ENCODE results near the gene TAF3.

The TAF3 gene

GRCh38 chr10:7967035-7967434 is 148.7 kb downstream of the TAF3 start:
- TF ChIP-seq CTCF (conservative IDR thresholded peaks at IDR 0.05; ENCODE audit: low read depth) = no peak
- no peak for DNase-seq (ENCODE audit: low spot score)
- ChIA-PET CTCF (no interaction called here), POLR2A (ENCODE audit: low non-redundant PET) (no interaction called here)
- H3K27ac ChIP-seq = no peak overlapping the region

- no peak overlapping the region for H3K27ac ChIP-seq
- no peak for DNase-seq (ENCODE audit: low spot score)
- POLR2A ChIA-PET (ENCODE audit: low non-redundant PET) = no interaction called here
- TF ChIP-seq CTCF (conservative IDR thresholded peaks at IDR 0.05; ENCODE audit: low read depth) = no peak
- CTCF ChIA-PET = no interaction called here
Observed at GRCh38 chr10:7968510-7969112, 150.3 kb downstream of the TAF3 start.

- ChIA-PET POLR2A (ENCODE audit: low non-redundant PET) (no interaction called here), CTCF (no interaction called here)
- no peak for TF ChIP-seq CTCF (conservative IDR thresholded peaks at IDR 0.05; ENCODE audit: low read depth)
- DNase-seq (ENCODE audit: low spot score) = no peak
- no peak overlapping the region for H3K27ac ChIP-seq
Observed at GRCh38 chr10:7969623-7970022, 151.3 kb downstream of the TAF3 start.

- H3K27ac ChIP-seq = no peak overlapping the region
- no peak for TF ChIP-seq CTCF (conservative IDR thresholded peaks at IDR 0.05; ENCODE audit: low read depth)
- no peak for DNase-seq (ENCODE audit: low spot score)
- ChIA-PET CTCF (no interaction called here), POLR2A (ENCODE audit: low non-redundant PET) (no interaction called here)
Observed at GRCh38 chr10:7971949-7972348, 153.6 kb downstream of the TAF3 start.

GRCh38 chr10:7972367-7972766 is 154.1 kb downstream of the TAF3 start:
- ChIA-PET CTCF (no interaction called here), POLR2A (ENCODE audit: low non-redundant PET) (no interaction called here)
- H3K27ac ChIP-seq = no peak overlapping the region
- TF ChIP-seq CTCF (conservative IDR thresholded peaks at IDR 0.05; ENCODE audit: low read depth) = no peak
- no peak for DNase-seq (ENCODE audit: low spot score)

GRCh38 chr10:7980196-7980595 is 161.9 kb downstream of the TAF3 start:
- ChIA-PET POLR2A (ENCODE audit: low non-redundant PET) (no interaction called here), CTCF (no interaction called here)
- H3K27ac ChIP-seq = no peak overlapping the region
- no peak for DNase-seq (ENCODE audit: low spot score)
- TF ChIP-seq CTCF (conservative IDR thresholded peaks at IDR 0.05; ENCODE audit: low read depth) = no peak

GRCh38 chr10:7982727-7983126 is 164.4 kb downstream of the TAF3 start:
- no peak for DNase-seq (ENCODE audit: low spot score)
- no peak overlapping the region for H3K27ac ChIP-seq
- ChIA-PET POLR2A (ENCODE audit: low non-redundant PET) (no interaction called here), CTCF (interaction anchor here (0.5 kb wide), 1 partner anchor 1308 kb away, joined by 3 read pairs; no protein-coding TSS in a partner anchor)
- TF ChIP-seq CTCF (conservative IDR thresholded peaks at IDR 0.05; ENCODE audit: low read depth) = no peak

Measured in RWPE1 (cell line).